Coronary artery (tissue), 2 donors: ENCODE results near the gene YAP1.
A peak's percentile ranks its signal among the peaks of the same experiment; 100 is the strongest.

ENCODE experiments used
- DNase-seq: peaks from one replicate; pipeline ENCODE4 v3.0.0-alpha.2; 2017; ENCODE audit warnings: low spot score
- H3K27ac ChIP-seq, 2 donors: fragments of 200-600 bp; sonication (generic); one replicate each; pipeline ENCODE4 v1.5.1; 2016 to 2019
- H3K4me3 ChIP-seq: fragments of 200-600 bp; sonication (generic); 2 replicates; pipeline ENCODE4 v1.5.1; 2016; ENCODE audit warnings: mild to moderate bottlenecking, moderate library complexity
- TF ChIP-seq, protein P1 (sequence below): fragments of 200-600 bp; sonication (generic); IDR thresholded peaks from one replicate; pipeline ENCODE4 v1.5.1; 2019; ENCODE audit warnings: antibody characterized with exemption

Gene YAP1

DNA sequence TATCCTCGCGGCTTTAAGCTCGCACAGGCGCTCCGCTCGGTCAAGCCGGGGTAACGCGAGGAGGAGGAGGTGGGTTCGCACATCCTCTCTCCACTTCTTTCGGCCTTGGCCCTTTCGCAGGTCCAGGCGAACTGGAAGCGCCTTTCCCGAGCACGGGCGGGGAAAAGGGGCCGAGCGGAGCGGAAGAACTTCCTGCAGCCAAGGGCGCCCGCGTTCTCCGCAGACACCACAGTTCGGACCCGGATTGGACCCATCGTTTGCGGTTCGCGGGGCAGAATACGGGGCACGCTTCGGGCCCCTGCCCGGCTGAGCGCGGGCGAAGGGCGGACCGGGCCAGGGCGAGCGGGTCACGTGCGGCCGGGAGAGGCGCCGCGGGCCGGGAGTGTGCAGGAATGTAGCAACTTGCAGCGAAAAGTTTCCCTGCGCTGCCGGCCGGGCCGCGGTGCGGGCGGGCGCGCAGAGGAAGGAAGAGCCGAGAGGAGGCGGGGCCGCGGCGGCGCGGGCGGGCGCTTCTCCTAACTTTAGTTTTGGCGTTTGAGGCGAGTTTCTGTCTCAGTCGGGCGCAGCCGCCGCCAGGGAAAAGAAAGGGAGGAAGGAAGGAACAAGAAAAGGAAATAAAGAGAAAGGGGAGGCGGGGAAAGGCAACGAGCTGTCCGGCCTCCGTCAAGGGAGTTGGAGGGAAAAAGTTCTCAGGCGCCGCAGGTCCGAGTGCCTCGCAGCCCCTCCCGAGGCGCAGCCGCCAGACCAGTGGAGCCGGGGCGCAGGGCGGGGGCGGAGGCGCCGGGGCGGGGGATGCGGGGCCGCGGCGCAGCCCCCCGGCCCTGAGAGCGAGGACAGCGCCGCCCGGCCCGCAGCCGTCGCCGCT lies at the start of gene YAP1:
Gene YAP1, plus strand, starts transcription at position 552 of the 865 bp plus-strand sequence. CDS start 402 bp downstream, outside the sequence.
- TF ChIP-seq, protein P1, sequence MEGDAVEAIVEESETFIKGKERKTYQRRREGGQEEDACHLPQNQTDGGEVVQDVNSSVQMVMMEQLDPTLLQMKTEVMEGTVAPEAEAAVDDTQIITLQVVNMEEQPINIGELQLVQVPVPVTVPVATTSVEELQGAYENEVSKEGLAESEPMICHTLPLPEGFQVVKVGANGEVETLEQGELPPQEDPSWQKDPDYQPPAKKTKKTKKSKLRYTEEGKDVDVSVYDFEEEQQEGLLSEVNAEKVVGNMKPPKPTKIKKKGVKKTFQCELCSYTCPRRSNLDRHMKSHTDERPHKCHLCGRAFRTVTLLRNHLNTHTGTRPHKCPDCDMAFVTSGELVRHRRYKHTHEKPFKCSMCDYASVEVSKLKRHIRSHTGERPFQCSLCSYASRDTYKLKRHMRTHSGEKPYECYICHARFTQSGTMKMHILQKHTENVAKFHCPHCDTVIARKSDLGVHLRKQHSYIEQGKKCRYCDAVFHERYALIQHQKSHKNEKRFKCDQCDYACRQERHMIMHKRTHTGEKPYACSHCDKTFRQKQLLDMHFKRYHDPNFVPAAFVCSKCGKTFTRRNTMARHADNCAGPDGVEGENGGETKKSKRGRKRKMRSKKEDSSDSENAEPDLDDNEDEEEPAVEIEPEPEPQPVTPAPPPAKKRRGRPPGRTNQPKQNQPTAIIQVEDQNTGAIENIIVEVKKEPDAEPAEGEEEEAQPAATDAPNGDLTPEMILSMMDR: no peak
- peak; percentile 93 for DNase-seq
- Histone ChIP-seq H3K27ac (peak within 1 kb of the TSS; percentile 99 to 100), H3K4me3 (peak within 1 kb of the TSS; percentile 98)

DNA sequence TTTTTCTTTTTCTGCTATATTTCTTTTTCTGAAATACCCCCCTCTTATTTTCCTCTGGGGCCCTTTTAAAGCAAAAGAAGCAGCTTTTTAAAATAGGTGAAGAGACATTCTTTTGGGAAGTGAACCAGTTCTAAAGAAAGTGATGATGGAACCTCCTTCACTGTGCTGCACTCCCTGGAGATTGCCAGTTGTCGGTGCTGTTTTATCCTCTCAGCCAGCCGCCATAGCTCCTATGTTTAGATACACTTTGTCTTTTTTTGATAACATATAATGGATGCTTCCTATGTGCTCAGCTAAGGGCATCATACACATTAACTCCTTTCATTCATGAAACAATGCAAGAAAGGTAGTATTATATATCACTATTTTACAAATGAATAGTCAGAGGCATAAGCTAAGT lies 49.0 kb upstream of the YAP1 start:
- Histone ChIP-seq H3K4me3 (no peak overlapping the region), H3K27ac (no peak overlapping the region)
- TF ChIP-seq, protein P1: no peak
- no peak for DNase-seq

DNA sequence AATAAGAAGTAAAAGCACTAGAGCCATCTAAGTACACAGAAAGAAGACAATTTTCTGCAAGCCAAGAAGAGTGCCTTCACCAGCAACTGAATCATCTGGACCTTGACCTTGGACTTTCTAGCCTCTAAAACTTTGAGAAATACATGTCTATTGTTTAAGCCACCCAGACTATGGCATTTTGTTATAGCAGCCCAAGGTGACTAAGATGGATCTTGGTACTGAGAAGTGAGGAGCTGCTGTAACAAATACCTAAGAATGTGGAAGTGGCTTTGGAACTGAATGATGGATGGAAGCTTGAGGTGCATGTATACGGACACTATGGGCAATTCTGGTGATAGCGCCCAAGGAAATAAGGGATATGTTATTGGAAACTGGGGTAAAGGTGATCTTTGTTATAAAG lies 48.1 kb upstream of the YAP1 start:
- H3K4me3 ChIP-seq: no peak overlapping the region
- TF ChIP-seq, protein P1: no peak
- no peak for DNase-seq
- no peak overlapping the region for H3K27ac ChIP-seq

DNA sequence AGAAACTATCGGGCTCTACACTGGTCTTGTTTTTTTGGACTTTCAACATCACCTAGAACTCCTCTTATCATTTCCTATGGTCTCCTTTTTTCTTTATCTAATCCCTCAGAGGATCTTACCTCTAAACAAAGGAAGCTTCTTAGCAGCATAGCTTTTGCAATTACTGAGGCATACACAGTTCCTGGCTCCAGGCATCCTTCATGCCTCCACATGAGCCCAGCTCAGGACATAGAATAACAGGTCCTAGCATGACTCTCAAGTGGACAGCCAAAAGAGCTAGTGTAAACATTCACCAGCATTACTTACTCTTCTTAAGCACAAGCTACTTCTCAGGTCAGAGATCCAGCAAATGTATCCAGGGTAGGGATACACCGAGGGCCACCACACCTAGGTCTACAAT lies 45.9 kb upstream of the YAP1 start:
- H3K27ac ChIP-seq: no peak overlapping the region
- no peak overlapping the region for H3K4me3 ChIP-seq
- no peak for DNase-seq
- TF ChIP-seq, protein P1: no peak

DNA sequence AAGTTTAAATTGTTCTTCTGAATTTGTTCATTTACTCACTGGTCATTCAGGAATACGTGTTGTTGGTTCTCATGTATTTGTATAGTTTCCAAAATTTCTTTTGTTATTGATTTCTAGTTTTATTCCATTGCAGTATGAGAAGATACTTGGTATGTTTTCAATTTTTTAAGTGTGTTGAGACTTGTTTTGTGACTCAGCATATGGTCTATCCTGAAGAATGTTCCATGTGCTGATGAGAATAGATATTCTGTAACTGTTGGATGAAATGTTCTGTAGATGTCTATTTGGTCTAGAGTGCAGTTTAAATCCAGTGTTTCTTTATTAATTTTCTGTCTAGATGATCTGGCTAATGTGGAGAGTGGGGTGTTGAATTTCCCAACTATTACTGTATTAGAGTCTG lies 39.5 kb upstream of the YAP1 start:
- DNase-seq: no peak
- TF ChIP-seq, protein P1: no peak
- no peak overlapping the region for H3K4me3 ChIP-seq
- H3K27ac ChIP-seq: no peak overlapping the region

DNA sequence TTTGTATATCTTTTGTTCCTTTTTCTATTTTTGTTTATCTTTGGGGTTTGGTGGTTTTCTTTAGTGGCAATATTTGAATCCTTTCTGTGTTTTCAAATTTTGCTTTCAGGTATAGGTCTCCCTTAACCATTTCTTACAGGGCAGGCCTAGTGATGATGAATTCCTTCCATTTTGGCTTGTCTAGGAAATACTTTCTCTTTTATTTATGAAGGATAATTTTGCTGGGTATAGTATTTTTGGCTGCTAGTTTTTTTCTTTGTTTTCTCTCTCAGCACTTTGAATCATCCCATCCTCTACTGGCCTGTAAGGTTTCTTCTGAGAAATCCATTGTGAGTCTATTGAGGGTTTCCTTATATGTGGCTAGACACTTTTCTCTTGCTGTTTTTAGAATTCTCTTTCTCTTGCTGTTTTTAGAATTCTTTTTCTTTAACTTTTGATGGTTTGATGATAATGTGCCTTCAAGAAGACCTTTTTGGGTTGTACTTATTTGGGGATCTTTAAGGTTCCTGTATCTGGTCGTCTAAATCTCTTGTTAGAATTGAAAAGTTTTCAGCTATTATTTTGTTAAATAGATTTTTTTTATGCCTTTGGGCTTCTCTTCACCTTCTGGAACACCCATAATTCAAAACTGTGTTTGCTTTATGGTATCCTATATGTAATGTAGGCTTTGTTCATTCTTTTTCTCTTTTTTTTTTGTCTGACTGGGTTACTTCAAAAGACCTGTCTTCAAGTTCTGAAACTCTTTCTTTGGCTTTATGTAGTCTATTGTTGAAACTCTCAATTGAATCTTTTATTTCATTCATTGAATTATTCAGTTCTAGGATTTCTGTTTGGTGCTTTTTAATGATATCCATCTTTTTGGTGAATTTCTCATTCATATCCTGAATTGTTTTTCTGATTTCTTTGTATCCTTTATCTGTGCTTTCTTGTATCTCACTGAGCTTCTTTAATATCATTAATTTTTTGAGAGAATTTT lies 38.5 kb upstream of the YAP1 start:
- DNase-seq: no peak
- Histone ChIP-seq H3K4me3 (no peak overlapping the region), H3K27ac (no peak overlapping the region)
- TF ChIP-seq, protein P1: no peak
